ENCODE results near the gene ZNF791. TPM values are rescaled to one million over a fixed set of nuclear protein-coding genes. Genes with fewer than 3 reads are reported as not detected.
"Not testable (repeated sequence)": the region's sequence is repeated elsewhere in the genome, so short reads cannot be mapped to it uniquely, and the experiment has no call there.

Gene ZNF791
- total RNA-seq, 4 donors from 2014 or later, result 18.6 to 31.1 (median 22.5) TPM

DNA sequence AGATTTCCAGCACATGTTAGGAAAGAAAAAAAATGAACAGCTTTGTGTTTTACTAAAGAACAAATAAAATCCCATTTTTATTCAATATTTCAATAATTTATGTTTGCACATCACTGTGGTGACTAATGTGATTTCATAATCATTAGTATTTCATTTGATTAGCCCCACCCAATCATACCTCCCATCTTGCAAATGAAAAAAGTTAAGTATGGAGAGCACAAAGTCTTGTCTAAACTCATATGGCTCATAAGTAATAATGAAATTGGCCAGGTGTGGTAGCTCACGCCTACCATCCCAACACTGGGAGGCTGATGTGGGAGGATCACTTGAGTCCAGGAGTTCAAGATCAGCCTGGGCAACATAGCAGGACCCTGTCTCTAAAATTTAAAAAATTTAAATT, 3.9 kb upstream of the ZNF791 start:
- H3K4me3 ChIP-seq (ENCODE audit: low read depth, poor library complexity, severe bottlenecking), result no peak overlapping the region
- DNase-seq (ENCODE audit: low spot score in 2 of 2), result no peak
- TF ChIP-seq, protein P1, sequence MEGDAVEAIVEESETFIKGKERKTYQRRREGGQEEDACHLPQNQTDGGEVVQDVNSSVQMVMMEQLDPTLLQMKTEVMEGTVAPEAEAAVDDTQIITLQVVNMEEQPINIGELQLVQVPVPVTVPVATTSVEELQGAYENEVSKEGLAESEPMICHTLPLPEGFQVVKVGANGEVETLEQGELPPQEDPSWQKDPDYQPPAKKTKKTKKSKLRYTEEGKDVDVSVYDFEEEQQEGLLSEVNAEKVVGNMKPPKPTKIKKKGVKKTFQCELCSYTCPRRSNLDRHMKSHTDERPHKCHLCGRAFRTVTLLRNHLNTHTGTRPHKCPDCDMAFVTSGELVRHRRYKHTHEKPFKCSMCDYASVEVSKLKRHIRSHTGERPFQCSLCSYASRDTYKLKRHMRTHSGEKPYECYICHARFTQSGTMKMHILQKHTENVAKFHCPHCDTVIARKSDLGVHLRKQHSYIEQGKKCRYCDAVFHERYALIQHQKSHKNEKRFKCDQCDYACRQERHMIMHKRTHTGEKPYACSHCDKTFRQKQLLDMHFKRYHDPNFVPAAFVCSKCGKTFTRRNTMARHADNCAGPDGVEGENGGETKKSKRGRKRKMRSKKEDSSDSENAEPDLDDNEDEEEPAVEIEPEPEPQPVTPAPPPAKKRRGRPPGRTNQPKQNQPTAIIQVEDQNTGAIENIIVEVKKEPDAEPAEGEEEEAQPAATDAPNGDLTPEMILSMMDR (IDR thresholded peaks at IDR 0.05), result no peak
- no peak for TF ChIP-seq POLR2A (IDR thresholded peaks at IDR 0.05)
- intact Hi-C loops (cut with DNase I; ENCODE audit: low total_unique reads), result no loop called here
- WGBS, 2 donors, result 83 to 100% methylated on average over 1 of the region's 1 CpG

DNA sequence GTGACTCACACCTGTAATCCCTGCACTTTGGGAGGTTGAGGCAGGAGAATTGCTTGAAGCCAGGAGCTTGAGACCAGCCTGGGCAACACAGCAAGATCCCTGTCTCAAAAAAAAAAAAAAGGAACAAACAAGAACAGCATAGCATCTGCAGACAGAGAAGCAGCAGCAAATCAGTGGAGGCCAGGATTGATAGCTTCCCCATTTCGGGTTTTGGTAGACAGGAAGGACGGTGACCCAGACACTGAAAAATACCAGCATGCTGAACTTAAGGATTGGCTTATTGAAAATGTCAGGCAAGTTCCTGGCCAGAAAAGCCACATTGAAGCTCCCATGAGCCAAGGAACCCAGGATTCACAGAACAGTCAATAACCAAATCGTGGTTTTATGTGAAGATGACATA, 3.1 kb upstream of the ZNF791 start:
- intact Hi-C loops (cut with DNase I; ENCODE audit: low total_unique reads), result no loop called here
- no peak for DNase-seq (ENCODE audit: low spot score in 2 of 2)
- WGBS, 2 donors, result 89 to 91% methylated on average over 3 of the region's 3 CpGs

DNA sequence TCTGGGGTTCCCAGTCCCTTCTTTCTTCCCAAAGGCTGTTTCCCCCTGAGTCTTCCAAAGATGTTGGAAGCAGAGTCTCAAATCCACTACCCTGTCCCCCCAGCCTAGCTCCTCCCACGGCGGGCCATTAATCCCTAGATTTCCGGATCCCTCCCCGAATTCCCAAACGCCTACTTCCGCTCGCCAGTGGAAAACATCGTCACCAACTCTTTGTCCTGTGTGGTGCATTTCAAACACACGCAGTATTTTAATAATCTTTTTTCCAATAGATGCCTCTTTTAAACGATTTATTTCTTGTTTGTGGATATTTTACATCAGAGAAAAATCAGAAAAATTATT, 610 bp downstream of the ZNF791 start:
- WGBS, 2 donors, result 0 to 1% methylated on average over 10 of the region's 10 CpGs
- TF ChIP-seq POLR2A (IDR thresholded peaks at IDR 0.05), result no peak
- DNase-seq (ENCODE audit: low spot score in 2 of 2), result peak; percentile 70 to 94
- peak overlapping the region; percentile 97 for H3K4me3 ChIP-seq (ENCODE audit: low read depth, poor library complexity, severe bottlenecking)
- intact Hi-C loops (cut with DNase I; ENCODE audit: low total_unique reads), result no loop called here

More for the DNA sequence above, 3.1 kb upstream of the ZNF791 start:
- TF ChIP-seq, protein P1 (IDR thresholded peaks at IDR 0.05), result no peak
- TF ChIP-seq POLR2A (IDR thresholded peaks at IDR 0.05), result no peak
- H3K4me3 ChIP-seq (ENCODE audit: low read depth, poor library complexity, severe bottlenecking), result no peak overlapping the region

DNA sequence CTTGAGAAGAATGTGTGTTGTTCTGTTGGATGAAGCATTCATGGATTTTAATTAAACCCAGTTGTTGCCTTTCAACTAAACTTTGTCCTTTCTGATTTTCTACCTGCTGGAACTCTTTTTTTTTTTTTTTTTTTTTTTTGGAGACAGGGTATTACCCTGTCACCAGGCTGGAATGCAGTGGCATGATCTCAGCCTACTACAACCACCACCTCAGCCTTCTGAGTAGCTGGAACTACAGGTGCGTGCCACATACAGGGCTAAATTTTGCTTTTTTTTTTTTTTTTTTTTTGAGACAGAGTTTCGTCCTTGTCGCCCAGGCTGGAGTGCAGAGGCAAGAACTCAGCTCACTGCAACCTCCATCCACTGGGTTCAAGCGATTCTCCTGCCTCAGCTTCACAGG, 6.9 kb downstream of the ZNF791 start:
- no peak for DNase-seq (ENCODE audit: low spot score in 2 of 2)
- no peak for TF ChIP-seq POLR2A (IDR thresholded peaks at IDR 0.05)
- TF ChIP-seq, protein P1 (IDR thresholded peaks at IDR 0.05), result no peak
- intact Hi-C loops (cut with DNase I; ENCODE audit: low total_unique reads), result no loop called here
- WGBS, 2 donors, result 92 to 99% methylated on average over 2 to 4 of the region's 4 CpGs
- no peak overlapping the region for H3K4me3 ChIP-seq (ENCODE audit: low read depth, poor library complexity, severe bottlenecking)

DNA sequence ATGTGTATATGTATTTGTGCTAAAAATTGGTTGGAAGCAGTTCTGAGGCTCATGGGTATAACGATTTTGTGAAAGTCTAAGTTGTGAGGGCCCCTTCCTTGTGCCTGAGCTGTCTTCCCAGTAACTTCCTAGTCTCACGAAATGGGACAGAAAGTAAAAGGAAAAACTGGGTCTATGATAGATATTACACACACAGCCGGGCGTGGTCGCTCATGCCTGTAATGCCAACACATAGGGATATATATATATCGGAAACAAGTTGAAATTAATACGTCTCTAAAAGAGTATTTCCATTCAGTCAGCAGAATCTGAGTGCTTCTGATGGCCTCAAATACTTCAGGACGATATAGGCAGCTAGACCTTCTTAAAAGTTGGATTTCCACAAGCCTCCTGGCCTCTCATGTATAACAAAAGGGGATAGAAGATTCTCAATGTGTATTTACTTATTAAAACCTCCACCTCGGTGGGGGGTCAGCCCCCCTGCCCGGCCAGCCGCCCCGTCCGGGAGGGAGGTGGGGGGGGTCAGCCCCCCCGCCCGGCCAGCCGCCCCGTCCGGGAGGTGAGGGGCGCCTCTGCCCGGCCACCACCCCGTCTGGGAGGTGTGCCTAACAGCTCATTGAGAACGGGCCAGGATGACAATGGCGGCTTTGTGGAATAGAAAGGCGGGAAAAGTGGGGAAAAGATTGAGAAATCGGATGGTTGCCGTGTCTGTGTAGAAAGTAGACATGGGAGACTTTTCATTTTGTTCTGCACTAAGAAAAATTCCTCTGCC, 10.7 kb downstream of the ZNF791 start:
- 70 to 81% methylated on average over 21 to 26 of the region's 26 CpGs for WGBS, 2 donors
- H3K4me3 ChIP-seq (ENCODE audit: low read depth, poor library complexity, severe bottlenecking); DNase-seq (ENCODE audit: low spot score in 2 of 2); intact Hi-C loops (cut with DNase I; ENCODE audit: low total_unique reads): not testable (repeated sequence)

DNA sequence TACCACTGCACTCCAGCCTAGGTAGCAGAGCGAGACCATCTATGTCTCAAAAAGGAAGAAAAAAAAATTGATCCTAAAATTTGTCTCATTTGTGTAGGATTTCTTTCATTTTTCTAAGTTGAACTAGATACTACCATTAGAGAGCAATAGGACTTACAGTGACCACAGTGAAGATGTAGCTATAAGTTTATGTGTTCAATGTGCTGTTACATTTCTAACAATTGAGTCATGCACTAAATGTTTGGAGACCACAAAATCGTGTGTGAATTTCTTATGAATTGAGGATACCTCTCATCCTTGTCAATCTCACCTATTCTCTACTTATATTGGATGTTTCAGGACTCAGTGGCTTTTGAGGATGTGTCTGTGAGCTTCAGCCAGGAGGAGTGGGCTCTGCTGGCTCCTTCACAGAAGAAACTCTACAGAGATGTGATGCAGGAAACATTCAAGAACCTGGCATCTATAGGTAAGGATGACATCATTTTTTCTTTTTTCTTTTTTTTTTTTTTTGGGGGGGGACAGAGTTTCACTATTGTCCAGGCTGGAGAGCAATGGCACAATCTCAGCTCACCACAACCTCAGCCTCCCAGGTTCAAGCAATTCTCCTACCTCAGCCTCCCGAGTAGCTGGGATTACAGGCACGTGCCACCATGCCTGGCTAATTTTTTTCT, 12.8 kb downstream of the ZNF791 start:
- TF ChIP-seq, protein P1 (IDR thresholded peaks at IDR 0.05), result no peak
- TF ChIP-seq POLR2A (IDR thresholded peaks at IDR 0.05), result no peak
- no peak overlapping the region for H3K4me3 ChIP-seq (ENCODE audit: low read depth, poor library complexity, severe bottlenecking)
- WGBS, 2 donors, result 87 to 88% methylated on average over 4 of the region's 4 CpGs
- no peak for DNase-seq (ENCODE audit: low spot score in 2 of 2)
- intact Hi-C loops (cut with DNase I; ENCODE audit: low total_unique reads), result no loop called here

All from lower leg skin (tissue), 4 donors.